Keratinocyte (primary cell): ENCODE results near the gene TTC8. TPM values are rescaled to one million over a fixed set of nuclear protein-coding genes. Genes with fewer than 3 reads are reported as not detected.

Source experiments
- DNase-seq: peaks from one replicate; pipeline ENCODE4 v3.0.0-alpha.2; 2011; ENCODE audit warnings: low read depth, missing footprints, low spot score
- FAIRE-seq: peaks from 2 replicates; lab custom pipeline; 2011; peaks lifted over from hg19 to GRCh38; lab: Jason Lieb, UNC
- H2AFZ ChIP-seq: 2 replicates; pipeline ENCODE4 v1.6.0; 2012; ENCODE audit warnings: low read length, control low read depth, inconsistent platforms; ENCODE audit not compliant: control insufficient read depth
- H3K27ac ChIP-seq: 2 replicates; pipeline ENCODE4 v1.5.1; 2011; ENCODE audit warnings: low read length; ENCODE audit not compliant: control insufficient read depth, insufficient read depth
- H3K27me3 ChIP-seq: 3 replicates; pipeline ENCODE4 v1.6.0; 2011; ENCODE audit warnings: low read length; ENCODE audit not compliant: control insufficient read depth, insufficient read depth; ENCODE audit errors: extremely low read depth
- H3K36me3 ChIP-seq, 2 experiments: 2 replicates in 1 of 2; 3 replicates in 1 of 2; pipeline ENCODE4 v1.5.1; 2011; ENCODE audit warnings: low read length in 2 of 2, mild to moderate bottlenecking in 1 of 2; ENCODE audit not compliant: control insufficient read depth in 2 of 2, insufficient read depth in 2 of 2; ENCODE audit errors: extremely low read depth in 1 of 2
- H3K4me1 ChIP-seq: 3 replicates; pipeline ENCODE4 v1.5.1; 2011; ENCODE audit warnings: low read length; ENCODE audit not compliant: control insufficient read depth, insufficient read depth; ENCODE audit errors: extremely low read depth
- H3K4me2 ChIP-seq: 3 replicates; pipeline ENCODE4 v1.6.0; 2011; ENCODE audit warnings: low read depth, low read length; ENCODE audit not compliant: control insufficient read depth, insufficient read depth; ENCODE audit errors: extremely low read depth
- H3K4me3 ChIP-seq, 3 experiments: fragments of 200-600 bp in 1 of 3; sonication (generic) in 1 of 3; 2 replicates in 2 of 3; 3 replicates in 1 of 3; pipeline ENCODE4 v1.5.1; 2011 to 2016; ENCODE audit warnings: low read length in 3 of 3, mild to moderate bottlenecking in 3 of 3, control low read depth in 2 of 3, inconsistent platforms in 1 of 3, low read depth in 1 of 3, mixed read lengths in 1 of 3, mixed run types in 1 of 3, moderate library complexity in 1 of 3; ENCODE audit not compliant: control insufficient read depth in 2 of 3, insufficient read depth in 2 of 3; ENCODE audit errors: extremely low read depth in 1 of 3
- H3K79me2 ChIP-seq: 2 replicates; pipeline ENCODE4 v1.6.0; 2012; ENCODE audit warnings: low read length; ENCODE audit not compliant: control insufficient read depth, insufficient read depth
- H3K9ac ChIP-seq: 3 replicates; pipeline ENCODE4 v1.6.0; 2011; ENCODE audit warnings: low read length; ENCODE audit not compliant: control insufficient read depth, insufficient read depth; ENCODE audit errors: extremely low read depth
- H3K9me1 ChIP-seq: 3 replicates; pipeline ENCODE4 v1.6.0; 2011; ENCODE audit warnings: low read length; ENCODE audit not compliant: control insufficient read depth, insufficient read depth; ENCODE audit errors: extremely low read depth
- H3K9me3 ChIP-seq: 2 replicates; pipeline ENCODE4 v1.5.1; 2012; ENCODE audit warnings: low read depth, low read length; ENCODE audit not compliant: control insufficient read depth
- H4K20me1 ChIP-seq: 3 replicates; pipeline ENCODE4 v1.6.0; 2011; ENCODE audit warnings: low read length; ENCODE audit not compliant: control insufficient read depth, insufficient read depth; ENCODE audit errors: extremely low read depth
- CTCF ChIP-seq, 3 experiments: IDR thresholded peaks in 1 of 3; conservative IDR thresholded peaks in 1 of 3; optimal IDR thresholded peaks in 1 of 3; 2 replicates in 2 of 3; 3 replicates in 1 of 3; pipeline versions ENCODE3 to v1.5.1; 2011; ENCODE audit warnings: low read length in 3 of 3, mild to moderate bottlenecking in 3 of 3, moderate library complexity in 2 of 3, control low read depth in 1 of 3, inconsistent platforms in 1 of 3; ENCODE audit not compliant: insufficient read depth in 2 of 3; ENCODE audit errors: extremely low read depth in 1 of 3
- EZH2 ChIP-seq: IDR thresholded peaks from one replicate; pipeline ENCODE4 v1.6.1; 2012; ENCODE audit warnings: inconsistent platforms, mild to moderate bottlenecking, low read length, moderate library complexity
- dilution Hi-C: fragments of 300-500 bp; cut with MboI; formaldehyde crosslinking; loops from one replicate; pipeline ENCODE4 v1.7.0; 2020; ENCODE audit warnings: low sequenced_read_pairs; ENCODE audit not compliant: extremely low pct_ligation_motif_present
- polyA plus RNA-seq, 5 experiments: library from polyadenylated mRNA; depleted of rRNA in 3 of 5; stranded (reverse) in 3 of 5; stranded (forward) in 1 of 5; unstranded in 1 of 5; fragments of >200 nt; gene quantifications; 1 replicate in 1 of 5; 2 replicates in 3 of 5; 3 replicates in 1 of 5; pipeline versions ENCODE4 v1.2.1 to v1.2.3, GENCODE V29; 2011 to 2012; ENCODE audit warnings: missing spikeins in 2 of 5, low read depth in 1 of 5, low replicate concordance in 1 of 5

TTC8 gene
- polyA plus RNA-seq, 1 donor (not counting 4 experiments of a cell fraction or from before 2014, with no cell fraction given), result 43.0 TPM

GRCh38 chr14:88840926-88841325, 16.5 kb downstream of the TTC8 start:
- no peaks in the 10 kb centered on the region for H4K20me1 ChIP-seq
- TF ChIP-seq CTCF (optimal IDR thresholded peaks at IDR 0.05 in 1 of 3, IDR thresholded peaks at IDR 0.05 in 1 of 3, conservative IDR thresholded peaks at IDR 0.05 in 1 of 3; ENCODE audit: extremely low read depth in 1 of 3, insufficient read depth in 2 of 3, low read length in 3 of 3) (no peak), EZH2 (no peak)
- H3K79me2 ChIP-seq, result peaks cover 6% of the 10 kb centered on the region
- no peaks in the 10 kb centered on the region for H3K9me1 ChIP-seq
- DNase-seq (no peak), FAIRE-seq (no peak)
- H3K4me3 ChIP-seq, result no peak overlapping the region
- H3K27ac ChIP-seq, result no peak overlapping the region
- no peaks in the 10 kb centered on the region for H3K27me3 ChIP-seq
- H3K4me1 ChIP-seq, result peaks cover 12% of the 10 kb centered on the region
- H3K36me3 ChIP-seq, result peaks cover 0 to 3% of the 10 kb centered on the region in 2 experiments
- H3K9ac ChIP-seq, result no peak overlapping the region
- H2AFZ ChIP-seq, result no peak overlapping the region
- no peak overlapping the region for H3K4me2 ChIP-seq
- dilution Hi-C loops, result no loop called here
- H3K9me3 ChIP-seq, result no peaks in the 10 kb centered on the region

- H3K79me2 ChIP-seq, result peaks cover 3% of the 10 kb centered on the region
- H3K9me1 ChIP-seq, result no peaks in the 10 kb centered on the region
- H3K9ac ChIP-seq, result no peak overlapping the region
- peak overlapping the region; percentile 4 for H3K4me2 ChIP-seq
- H3K36me3 ChIP-seq, result peaks cover 0 to 3% of the 10 kb centered on the region in 2 experiments
- DNase-seq (no peak), FAIRE-seq (no peak)
- H3K27ac ChIP-seq, result no peak overlapping the region
- H3K27me3 ChIP-seq, result no peaks in the 10 kb centered on the region
- no peaks in the 10 kb centered on the region for H4K20me1 ChIP-seq
- no peak overlapping the region for H2AFZ ChIP-seq
- dilution Hi-C loops, result no loop called here
- TF ChIP-seq EZH2 (no peak), CTCF (optimal IDR thresholded peaks at IDR 0.05 in 1 of 3, IDR thresholded peaks at IDR 0.05 in 1 of 3, conservative IDR thresholded peaks at IDR 0.05 in 1 of 3; ENCODE audit: extremely low read depth in 1 of 3, insufficient read depth in 2 of 3, low read length in 3 of 3) (no peak)
- peaks cover 12% of the 10 kb centered on the region for H3K4me1 ChIP-seq
- no peak overlapping the region for H3K4me3 ChIP-seq
- H3K9me3 ChIP-seq, result no peaks in the 10 kb centered on the region
These were observed 17.3 kb downstream of the TTC8 start for GRCh38 chr14:88841741-88842140.
